ENCODE results near the gene CKAP2L. TPM values are rescaled to one million over a fixed set of nuclear protein-coding genes. Genes with fewer than 3 reads are reported as not detected.

CKAP2L gene
- total and polyA plus RNA-seq, 4 donors = 0.19 to 15.9 (median 0.91) TPM; not detected in 1

DNA sequence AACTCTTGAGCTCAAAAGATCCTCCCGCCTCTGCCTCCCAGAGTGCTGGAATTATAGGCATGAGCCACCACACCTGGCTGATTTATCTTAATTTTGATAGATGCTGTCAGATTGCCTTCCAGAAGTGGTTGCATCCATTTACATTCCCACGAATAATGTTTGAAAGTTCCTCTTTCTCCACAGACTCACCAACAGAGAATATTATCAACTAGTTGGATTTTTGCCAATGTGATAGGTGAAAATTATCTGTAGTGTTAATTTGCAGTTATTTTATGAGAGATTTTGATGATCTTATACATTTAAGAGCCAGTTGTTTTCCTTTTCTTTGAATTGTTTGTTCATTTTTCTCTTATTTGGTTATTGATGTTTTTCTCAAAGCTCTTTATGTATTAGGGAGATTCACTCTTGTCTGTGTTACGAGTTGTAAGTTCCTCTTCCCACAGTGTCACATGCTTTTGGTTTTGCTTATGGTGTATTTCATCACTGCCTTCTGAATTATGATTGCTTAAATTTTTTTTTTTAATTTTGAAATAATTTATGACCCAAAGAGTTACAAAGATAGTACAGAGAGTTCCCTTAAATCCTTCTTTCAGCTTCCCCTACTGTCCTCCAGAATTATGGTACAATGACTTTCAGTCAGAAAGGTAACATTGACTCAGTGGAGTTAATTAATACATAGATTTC lies 64.3 kb downstream of the CKAP2L start:
- H3K9me3 ChIP-seq (ENCODE audit: control insufficient read depth in 4 of 4, low read length in 3 of 4) = no peaks in the 10 kb centered on the region
- H3K27me3 ChIP-seq (ENCODE audit: control insufficient read depth in 4 of 4, insufficient read depth in 4 of 4, low read length in 3 of 4) = no peaks in the 10 kb centered on the region
- TF ChIP-seq HNF4G (IDR thresholded peaks at IDR 0.05) (no peak), FOXA2 (IDR thresholded peaks at IDR 0.05) (no peak), RAD21 (IDR thresholded peaks at IDR 0.05) (no peak), SP1 (IDR thresholded peaks at IDR 0.05) (no peak)
- TF ChIP-seq, protein P1, sequence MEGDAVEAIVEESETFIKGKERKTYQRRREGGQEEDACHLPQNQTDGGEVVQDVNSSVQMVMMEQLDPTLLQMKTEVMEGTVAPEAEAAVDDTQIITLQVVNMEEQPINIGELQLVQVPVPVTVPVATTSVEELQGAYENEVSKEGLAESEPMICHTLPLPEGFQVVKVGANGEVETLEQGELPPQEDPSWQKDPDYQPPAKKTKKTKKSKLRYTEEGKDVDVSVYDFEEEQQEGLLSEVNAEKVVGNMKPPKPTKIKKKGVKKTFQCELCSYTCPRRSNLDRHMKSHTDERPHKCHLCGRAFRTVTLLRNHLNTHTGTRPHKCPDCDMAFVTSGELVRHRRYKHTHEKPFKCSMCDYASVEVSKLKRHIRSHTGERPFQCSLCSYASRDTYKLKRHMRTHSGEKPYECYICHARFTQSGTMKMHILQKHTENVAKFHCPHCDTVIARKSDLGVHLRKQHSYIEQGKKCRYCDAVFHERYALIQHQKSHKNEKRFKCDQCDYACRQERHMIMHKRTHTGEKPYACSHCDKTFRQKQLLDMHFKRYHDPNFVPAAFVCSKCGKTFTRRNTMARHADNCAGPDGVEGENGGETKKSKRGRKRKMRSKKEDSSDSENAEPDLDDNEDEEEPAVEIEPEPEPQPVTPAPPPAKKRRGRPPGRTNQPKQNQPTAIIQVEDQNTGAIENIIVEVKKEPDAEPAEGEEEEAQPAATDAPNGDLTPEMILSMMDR (IDR thresholded peaks at IDR 0.05; ENCODE audit: low read depth, low read length, missing input control) = no peak
- TF ChIP-seq, protein P2, sequence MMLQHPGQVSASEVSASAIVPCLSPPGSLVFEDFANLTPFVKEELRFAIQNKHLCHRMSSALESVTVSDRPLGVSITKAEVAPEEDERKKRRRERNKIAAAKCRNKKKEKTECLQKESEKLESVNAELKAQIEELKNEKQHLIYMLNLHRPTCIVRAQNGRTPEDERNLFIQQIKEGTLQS (IDR thresholded peaks at IDR 0.05) = no peak
- no peaks in the 10 kb centered on the region for H3K36me3 ChIP-seq (ENCODE audit: control insufficient read depth in 4 of 4, insufficient read depth in 3 of 4, low read depth in 1 of 4, low read length in 3 of 4)
- DNase-seq (ENCODE audit: low spot score) = no peak
- WGBS = 74% methylated on average over 3 of the region's 3 CpGs
- H3K4me1 ChIP-seq (ENCODE audit: control insufficient read depth in 4 of 4, insufficient read depth in 4 of 4, low read length in 3 of 4) = no peaks in the 10 kb centered on the region
- H3K9ac ChIP-seq (ENCODE audit: low read depth in 1 of 2, low read length in 2 of 2) = no peak overlapping the region
- H3K4me3 ChIP-seq (ENCODE audit: low read depth in 1 of 3, low read length in 3 of 3) = no peak overlapping the region
- H3K27ac ChIP-seq (ENCODE audit: low read depth in 1 of 2, low read length in 2 of 2) = peak overlapping the region in 1 of 2 donors; percentile 50

DNA sequence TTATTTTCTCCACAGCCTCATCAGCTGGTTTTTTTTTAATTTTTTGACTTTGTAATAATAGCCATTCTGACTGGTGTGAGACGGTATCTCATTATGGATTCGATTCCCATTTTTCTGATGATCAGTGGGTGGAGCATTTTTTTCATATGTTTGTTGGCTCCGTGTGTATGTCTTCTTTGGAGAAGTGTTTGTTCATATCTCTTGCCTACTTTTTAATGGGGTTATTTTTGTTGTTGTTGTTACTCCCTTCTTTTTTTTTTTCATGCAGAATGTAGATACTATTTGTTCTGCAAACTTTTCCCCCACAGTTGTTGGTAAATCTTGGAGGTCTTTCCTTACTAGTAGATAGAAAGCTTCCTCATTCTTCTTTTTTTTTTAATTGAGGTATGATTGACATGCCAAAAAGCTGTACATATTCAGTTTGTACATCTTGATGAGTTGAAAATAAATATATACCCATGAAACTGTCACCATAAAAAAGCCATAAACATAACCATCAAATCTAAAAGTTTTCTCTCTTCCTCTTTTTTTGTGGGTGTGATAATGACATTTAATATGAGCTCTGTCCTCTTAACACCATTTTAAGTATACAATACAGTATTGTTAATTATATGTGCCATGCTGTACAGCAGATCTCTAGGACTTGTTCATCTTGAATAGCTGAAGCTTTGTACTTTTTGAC lies 65.4 kb downstream of the CKAP2L start:
- no peaks in the 10 kb centered on the region for H3K27me3 ChIP-seq (ENCODE audit: control insufficient read depth in 4 of 4, insufficient read depth in 4 of 4, low read length in 3 of 4)
- H3K4me1 ChIP-seq (ENCODE audit: control insufficient read depth in 4 of 4, insufficient read depth in 4 of 4, low read length in 3 of 4) = no peaks in the 10 kb centered on the region
- no peak overlapping the region for H3K4me3 ChIP-seq (ENCODE audit: low read depth in 1 of 3, low read length in 3 of 3)
- no peak for DNase-seq (ENCODE audit: low spot score)
- no peaks in the 10 kb centered on the region for H3K36me3 ChIP-seq (ENCODE audit: control insufficient read depth in 4 of 4, insufficient read depth in 3 of 4, low read depth in 1 of 4, low read length in 3 of 4)
- no peaks in the 10 kb centered on the region for H3K9me3 ChIP-seq (ENCODE audit: control insufficient read depth in 4 of 4, low read length in 3 of 4)
- no peak for TF ChIP-seq GABPA (IDR thresholded peaks at IDR 0.05 in 1 of 2, conservative IDR thresholded peaks at IDR 0.05 in 1 of 2)
- TF ChIP-seq, protein P2 (IDR thresholded peaks at IDR 0.05) = no peak
- TF ChIP-seq NR2F2 (IDR thresholded peaks at IDR 0.05) = no peak
- no peak for TF ChIP-seq SP1 (IDR thresholded peaks at IDR 0.05)
- no peak for TF ChIP-seq HNF4A (conservative IDR thresholded peaks at IDR 0.05)
- TF ChIP-seq EGR1 (IDR thresholded peaks at IDR 0.05; ENCODE audit: low read depth in 2 of 2) = no peak
- no peak for TF ChIP-seq YY1 (IDR thresholded peaks at IDR 0.05)
- TF ChIP-seq FOXA1 (IDR thresholded peaks at IDR 0.05) = no peak
- no peak for TF ChIP-seq FOXA2 (IDR thresholded peaks at IDR 0.05)
- TF ChIP-seq, protein P3, sequence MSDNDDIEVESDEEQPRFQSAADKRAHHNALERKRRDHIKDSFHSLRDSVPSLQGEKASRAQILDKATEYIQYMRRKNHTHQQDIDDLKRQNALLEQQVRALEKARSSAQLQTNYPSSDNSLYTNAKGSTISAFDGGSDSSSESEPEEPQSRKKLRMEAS (IDR thresholded peaks at IDR 0.05) = no peak
- no peak for TF ChIP-seq TAF1 (conservative IDR thresholded peaks at IDR 0.05)
- TF ChIP-seq HNF4G (IDR thresholded peaks at IDR 0.05) = no peak
- TF ChIP-seq, protein P1 (IDR thresholded peaks at IDR 0.05; ENCODE audit: low read depth, low read length, missing input control) = no peak
- no peak for TF ChIP-seq JUND (IDR thresholded peaks at IDR 0.05)
- TF ChIP-seq, protein P4, sequence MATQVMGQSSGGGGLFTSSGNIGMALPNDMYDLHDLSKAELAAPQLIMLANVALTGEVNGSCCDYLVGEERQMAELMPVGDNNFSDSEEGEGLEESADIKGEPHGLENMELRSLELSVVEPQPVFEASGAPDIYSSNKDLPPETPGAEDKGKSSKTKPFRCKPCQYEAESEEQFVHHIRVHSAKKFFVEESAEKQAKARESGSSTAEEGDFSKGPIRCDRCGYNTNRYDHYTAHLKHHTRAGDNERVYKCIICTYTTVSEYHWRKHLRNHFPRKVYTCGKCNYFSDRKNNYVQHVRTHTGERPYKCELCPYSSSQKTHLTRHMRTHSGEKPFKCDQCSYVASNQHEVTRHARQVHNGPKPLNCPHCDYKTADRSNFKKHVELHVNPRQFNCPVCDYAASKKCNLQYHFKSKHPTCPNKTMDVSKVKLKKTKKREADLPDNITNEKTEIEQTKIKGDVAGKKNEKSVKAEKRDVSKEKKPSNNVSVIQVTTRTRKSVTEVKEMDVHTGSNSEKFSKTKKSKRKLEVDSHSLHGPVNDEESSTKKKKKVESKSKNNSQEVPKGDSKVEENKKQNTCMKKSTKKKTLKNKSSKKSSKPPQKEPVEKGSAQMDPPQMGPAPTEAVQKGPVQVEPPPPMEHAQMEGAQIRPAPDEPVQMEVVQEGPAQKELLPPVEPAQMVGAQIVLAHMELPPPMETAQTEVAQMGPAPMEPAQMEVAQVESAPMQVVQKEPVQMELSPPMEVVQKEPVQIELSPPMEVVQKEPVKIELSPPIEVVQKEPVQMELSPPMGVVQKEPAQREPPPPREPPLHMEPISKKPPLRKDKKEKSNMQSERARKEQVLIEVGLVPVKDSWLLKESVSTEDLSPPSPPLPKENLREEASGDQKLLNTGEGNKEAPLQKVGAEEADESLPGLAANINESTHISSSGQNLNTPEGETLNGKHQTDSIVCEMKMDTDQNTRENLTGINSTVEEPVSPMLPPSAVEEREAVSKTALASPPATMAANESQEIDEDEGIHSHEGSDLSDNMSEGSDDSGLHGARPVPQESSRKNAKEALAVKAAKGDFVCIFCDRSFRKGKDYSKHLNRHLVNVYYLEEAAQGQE (IDR thresholded peaks at IDR 0.05) = no peak
- TF ChIP-seq RAD21 (IDR thresholded peaks at IDR 0.05) = no peak
- no peak for TF ChIP-seq RXRA (IDR thresholded peaks at IDR 0.05)
- TF ChIP-seq, protein P5, sequence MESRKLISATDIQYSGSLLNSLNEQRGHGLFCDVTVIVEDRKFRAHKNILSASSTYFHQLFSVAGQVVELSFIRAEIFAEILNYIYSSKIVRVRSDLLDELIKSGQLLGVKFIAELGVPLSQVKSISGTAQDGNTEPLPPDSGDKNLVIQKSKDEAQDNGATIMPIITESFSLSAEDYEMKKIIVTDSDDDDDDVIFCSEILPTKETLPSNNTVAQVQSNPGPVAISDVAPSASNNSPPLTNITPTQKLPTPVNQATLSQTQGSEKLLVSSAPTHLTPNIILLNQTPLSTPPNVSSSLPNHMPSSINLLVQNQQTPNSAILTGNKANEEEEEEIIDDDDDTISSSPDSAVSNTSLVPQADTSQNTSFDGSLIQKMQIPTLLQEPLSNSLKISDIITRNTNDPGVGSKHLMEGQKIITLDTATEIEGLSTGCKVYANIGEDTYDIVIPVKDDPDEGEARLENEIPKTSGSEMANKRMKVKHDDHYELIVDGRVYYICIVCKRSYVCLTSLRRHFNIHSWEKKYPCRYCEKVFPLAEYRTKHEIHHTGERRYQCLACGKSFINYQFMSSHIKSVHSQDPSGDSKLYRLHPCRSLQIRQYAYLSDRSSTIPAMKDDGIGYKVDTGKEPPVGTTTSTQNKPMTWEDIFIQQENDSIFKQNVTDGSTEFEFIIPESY (IDR thresholded peaks at IDR 0.05) = no peak
- WGBS = 87% methylated on average over 3 of the region's 3 CpGs
- H3K9ac ChIP-seq (ENCODE audit: low read depth in 1 of 2, low read length in 2 of 2) = no peak overlapping the region
- peak overlapping the region in 1 of 2 donors; percentile 50 for H3K27ac ChIP-seq (ENCODE audit: low read depth in 1 of 2, low read length in 2 of 2)

All from liver (tissue), 9 donors.